GM21529 (cell line): ENCODE data around the gene EIF3I.

Experiments used
- ATAC-seq: cut with Tn5 transposase; IDR thresholded peaks from one replicate; pipeline ENCODE4 v1.9.1; 2021; ENCODE audit not compliant: unreplicated experiment

The EIF3I gene

DNA sequence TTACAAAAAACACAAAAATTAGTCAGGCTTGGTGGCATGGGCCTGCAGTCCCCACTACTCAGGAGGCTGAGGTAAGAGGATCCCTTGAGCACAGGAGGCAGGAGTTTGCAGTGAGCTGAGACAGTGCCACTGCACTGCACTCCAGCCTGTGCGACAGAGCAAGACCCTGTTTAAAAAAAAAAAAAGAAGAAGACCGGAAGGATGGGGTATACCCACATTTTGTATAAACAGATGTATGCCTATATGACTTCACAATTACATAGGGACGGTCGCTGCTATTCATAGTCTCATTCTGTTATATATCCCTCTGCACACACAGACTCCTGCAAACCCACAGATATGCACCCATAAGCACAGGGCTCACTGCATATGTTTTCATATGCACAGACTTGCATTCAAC is 41.5 kb downstream of the EIF3I start:
- no peak for ATAC-seq

- no peak for ATAC-seq
Measured at GRCh38 chr1:32265846-32266245, 43.6 kb downstream of the EIF3I start.

DNA sequence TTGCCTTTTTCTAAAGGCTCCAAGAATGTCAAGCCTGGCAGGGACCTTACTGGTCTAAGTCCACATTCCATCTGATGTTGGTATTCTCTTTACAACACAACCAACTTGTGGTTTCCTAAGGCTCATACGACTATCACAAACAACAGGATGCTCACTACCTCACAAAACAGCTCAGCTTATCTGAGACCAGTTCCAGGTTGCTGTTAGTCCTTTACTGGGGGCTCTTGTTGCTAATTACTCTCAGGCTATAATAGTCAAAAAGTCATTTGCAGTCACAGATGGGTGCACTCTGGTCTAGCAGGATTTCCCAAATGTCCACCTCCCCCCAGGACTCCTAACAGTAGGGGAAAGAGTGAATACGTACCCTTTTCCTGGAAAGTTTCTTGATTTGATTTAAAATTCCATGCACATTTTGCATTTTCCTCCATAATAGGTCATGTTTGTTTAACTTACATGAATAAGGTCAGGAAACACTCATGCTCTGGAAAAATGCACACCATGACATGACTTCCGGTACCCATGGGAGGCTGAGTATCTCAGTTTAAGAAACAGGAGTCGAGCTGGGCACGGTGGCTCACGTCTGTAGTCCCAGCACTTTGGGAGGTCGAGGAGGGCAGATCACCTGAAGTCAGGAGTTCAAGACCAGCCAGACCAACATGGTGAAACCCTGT is 44.8 kb downstream of the EIF3I start:
- ATAC-seq = no peak

DNA sequence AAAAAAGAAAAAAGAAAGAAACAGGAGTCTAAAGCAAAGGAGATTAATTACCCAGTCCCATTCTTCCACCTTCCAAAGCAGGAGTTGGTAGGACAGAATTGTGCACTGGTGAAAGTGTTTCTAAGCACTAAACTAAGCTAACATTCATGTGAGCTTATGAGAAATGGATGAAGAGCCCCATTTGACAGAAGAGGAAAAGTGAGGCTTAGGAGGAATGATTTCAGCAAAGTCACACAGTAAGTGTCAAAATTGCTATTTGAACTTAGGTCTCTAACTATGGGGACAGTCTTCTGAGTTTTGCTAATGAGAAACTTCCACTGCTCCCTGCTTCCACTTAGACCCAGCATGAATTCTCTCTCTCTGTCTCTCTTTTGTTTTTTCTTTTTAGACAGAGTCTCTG is 47.5 kb downstream of the EIF3I start:
- no peak for ATAC-seq

DNA sequence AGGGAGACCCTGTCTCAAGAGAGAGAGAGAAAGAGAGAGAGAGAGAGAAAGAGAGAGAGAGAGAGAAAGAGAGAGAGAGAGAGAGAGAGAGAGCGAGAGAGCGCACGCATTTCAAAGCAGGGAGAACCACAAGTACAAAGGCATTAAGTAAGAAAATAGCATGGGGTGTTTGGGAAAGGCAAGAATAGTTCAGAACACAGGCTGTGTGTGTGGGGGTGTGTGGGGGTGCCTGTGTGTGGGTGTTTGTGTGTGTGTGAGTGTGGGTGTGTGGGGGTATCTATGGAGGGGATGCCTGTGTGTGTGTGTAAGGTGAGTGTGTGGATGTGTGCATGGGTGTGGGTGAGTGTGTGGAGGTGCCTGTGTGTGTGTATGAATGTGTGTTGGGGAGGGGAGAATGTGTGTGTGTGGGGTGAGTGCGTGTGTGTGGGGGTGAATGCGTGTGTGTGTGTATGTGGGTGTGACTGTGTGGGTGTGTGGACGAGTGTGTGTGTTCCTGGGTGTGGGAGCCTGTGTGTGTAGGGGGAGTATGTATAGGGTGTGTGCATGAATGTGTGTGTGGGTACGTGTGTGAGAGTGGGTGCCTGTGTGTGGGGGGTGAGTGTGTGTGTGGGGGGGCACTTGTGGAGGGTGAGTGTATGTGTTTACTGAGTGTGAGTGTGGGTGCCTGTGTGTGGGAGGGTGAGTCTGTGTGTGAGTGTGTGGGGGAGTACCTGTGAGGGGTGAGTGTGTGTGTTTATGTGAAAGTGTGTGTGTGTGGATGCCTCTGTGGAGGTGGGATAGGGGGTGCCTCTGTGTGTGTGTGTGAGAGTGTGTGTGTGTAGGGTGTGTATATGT is 50.6 kb downstream of the EIF3I start:
- no peak for ATAC-seq

DNA sequence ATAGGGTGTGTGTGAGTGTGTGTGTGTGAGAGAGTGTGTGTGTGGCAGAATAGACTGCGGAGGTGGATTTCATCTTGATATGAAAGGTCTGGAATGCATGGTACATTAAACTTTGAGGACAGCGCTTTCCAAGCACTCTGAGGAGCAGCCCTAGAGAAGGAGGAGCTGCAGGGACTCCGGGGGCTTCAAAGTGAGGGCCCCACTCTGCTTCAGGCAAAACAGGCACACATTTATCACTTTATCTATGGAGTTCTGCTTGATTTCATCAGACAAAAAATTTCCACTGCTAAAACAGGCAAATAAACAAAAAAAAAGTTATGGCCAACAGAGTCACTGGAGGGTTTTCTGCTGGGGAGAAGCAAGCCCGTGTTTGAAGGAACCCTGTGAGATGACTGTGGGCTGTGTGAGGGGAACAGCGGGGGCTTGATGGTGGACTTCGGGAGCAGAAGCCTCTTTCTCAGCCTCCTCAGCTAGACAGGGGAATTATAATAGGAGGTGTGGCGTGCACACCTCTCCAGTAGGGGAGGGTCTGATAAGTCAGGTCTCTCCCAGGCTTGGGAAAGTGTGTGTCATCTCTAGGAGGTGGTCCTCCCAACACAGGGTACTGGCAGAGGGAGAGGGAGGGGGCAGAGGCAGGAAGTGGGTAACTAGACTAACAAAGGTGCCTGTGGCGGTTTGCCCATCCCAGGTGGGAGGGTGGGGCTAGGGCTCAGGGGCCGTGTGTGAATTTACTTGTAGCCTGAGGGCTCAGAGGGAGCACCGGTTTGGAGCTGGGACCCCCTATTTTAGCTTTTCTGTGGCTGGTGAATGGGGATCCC is 51.4 kb downstream of the EIF3I start:
- no peak for ATAC-seq

DNA sequence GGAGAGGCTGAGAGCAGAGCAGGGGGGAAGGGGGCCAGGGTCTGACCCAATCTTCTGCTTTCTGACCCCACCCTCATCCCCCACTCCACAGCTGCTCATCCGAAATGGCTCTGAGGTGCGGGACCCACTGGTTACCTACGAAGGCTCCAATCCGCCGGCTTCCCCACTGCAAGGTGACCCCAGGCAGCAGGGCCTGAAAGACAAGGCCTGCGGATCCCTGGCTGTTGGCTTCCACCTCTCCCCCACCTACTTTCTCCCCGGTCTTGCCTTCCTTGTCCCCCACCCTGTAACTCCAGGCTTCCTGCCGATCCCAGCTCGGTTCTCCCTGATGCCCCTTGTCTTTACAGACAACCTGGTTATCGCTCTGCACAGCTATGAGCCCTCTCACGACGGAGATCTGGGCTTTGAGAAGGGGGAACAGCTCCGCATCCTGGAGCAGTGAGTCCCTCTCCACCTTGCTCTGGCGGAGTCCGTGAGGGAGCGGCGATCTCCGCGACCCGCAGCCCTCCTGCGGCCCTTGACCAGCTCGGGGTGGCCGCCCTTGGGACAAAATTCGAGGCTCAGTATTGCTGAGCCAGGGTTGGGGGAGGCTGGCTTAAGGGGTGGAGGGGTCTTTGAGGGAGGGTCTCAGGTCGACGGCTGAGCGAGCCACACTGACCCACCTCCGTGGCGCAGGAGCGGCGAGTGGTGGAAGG is 52.6 kb downstream of the EIF3I start:
- ATAC-seq = no peak

- no peak for ATAC-seq
Measured at GRCh38 chr1:32275424-32275823, 53.2 kb downstream of the EIF3I start.

DNA sequence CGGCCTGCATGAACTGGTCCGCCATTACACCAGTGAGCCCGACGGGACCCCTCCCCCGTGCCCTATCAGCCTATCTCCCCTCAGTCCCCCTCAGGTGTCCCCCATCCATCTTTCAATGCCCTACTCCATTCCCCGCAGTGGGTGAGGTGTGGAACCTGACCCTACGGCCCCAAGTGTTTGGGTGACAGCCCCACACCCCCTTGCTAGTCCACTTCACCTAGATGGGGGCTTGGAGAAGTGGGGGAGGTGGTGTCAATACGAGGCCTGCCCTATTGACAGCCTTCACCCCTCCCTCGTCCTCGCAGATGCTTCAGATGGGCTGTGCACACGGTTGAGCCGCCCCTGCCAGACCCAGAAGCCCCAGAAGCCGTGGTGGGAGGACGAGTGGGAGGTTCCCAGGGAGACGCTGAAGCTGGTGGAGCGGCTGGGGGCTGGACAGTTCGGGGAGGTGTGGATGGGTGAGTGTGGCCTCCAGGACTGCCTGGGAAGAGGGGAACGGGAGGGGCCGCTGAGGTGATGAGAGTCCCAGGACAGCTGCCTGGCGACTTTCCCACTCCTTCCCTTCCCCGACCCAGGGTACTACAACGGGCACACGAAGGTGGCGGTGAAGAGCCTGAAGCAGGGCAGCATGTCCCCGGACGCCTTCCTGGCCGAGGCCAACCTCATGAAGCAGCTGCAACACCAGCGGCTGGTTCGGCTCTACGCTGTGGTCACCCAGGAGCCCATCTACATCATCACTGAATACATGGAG is 54.0 kb downstream of the EIF3I start:
- ATAC-seq = no peak
